NCI-H2196 (cell line): ENCODE measurements around the gene CEP57L1.

ENCODE experiments used
- DNase-seq: peaks from one replicate; lab custom pipeline; 2025; ENCODE audit not compliant: unreplicated experiment; lab: John Stamatoyannopoulos, UW

CEP57L1 gene

GRCh38 chr6:109095036-109095834, at the start of gene CEP57L1:
Gene CEP57L1, plus strand, starts transcription at chr6:109095507. Its CDS starts 49,715 bp downstream, at chr6:109145222.
- DNase-seq: peak; percentile 99

DNA sequence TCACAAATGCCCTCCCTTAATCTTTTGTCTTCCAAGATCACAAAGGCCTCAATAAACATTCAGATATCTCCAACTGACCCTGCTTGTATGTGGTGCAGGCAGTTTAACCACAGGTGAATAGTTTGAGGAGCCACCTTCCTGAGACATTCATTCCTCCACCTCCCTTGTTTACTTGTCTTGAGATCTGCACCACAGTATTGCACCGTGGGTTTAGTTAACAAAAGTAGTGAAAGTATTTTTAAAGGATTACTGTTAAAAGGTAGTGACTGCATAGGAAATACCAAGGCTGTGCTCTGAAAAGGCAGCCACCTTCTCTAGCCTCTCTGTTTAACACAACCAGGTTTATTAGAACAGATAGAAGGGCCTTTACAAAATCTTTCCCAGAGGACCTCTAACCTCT, 47.1 kb upstream of the CEP57L1 start:
- DNase-seq: no peak

DNA sequence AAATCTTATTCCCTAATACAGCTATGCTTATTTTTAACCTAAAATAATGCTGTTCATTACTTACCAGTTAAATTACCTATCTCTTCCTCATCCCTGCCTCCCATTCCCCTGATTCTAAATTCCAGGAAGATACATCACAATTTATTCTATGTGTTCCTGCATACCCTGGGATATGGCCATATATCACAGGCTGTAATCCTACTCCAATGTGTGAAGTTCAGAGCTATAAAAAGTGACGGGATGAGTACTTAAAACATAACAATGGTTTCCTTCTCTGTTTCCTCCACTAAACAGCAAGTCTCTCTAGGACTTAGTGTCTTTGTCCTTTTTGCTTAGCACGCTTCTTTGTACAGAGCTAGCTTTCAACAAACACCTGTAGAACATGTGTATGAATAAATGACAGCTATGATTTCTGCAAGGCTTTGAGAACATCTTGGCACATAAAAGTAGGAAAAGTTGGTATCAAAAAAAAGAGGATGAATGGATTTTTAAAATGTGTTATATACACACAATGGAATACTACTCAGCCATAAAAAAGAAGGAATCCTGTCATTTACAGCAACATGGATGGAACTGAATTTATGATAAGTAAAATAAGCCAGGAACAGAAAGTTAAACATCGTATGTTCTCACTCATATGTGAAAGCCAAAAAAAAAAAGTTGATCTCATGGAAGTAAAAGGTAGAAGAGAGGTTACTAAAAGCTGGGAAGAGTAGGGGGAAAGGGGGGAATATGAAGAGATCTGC, 46.5 kb upstream of the CEP57L1 start:
- no peak for DNase-seq

DNA sequence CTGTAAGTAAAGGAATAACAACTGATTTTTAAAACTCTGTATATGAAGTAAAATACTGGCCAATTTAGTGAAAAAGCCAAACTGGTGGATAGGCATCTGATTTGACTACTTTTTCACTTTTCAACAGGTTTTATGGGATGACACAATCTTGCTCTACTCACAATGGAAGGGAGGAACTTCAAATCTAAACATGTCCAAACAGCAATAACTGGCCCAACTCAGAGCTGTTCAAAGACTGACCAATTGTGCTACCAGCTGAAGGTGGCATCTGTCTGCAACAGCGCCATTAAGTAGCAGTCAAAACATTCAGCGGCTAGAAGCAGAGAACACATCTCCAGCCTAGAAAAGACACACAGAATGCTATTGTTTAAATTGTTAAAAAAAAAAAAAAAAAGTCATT, 45.3 kb upstream of the CEP57L1 start:
- no peak for DNase-seq

- DNase-seq: no peak
Measured at GRCh38 chr6:109050447-109051102, 44.7 kb upstream of the CEP57L1 start.

GRCh38 chr6:109051301-109052017, 43.8 kb upstream of the CEP57L1 start:
- no peak for DNase-seq

- DNase-seq: no peak
Measured at GRCh38 chr6:109052018-109052651, 43.2 kb upstream of the CEP57L1 start.

- no peak for DNase-seq
Measured at GRCh38 chr6:109052852-109053251, 42.5 kb upstream of the CEP57L1 start.

DNA sequence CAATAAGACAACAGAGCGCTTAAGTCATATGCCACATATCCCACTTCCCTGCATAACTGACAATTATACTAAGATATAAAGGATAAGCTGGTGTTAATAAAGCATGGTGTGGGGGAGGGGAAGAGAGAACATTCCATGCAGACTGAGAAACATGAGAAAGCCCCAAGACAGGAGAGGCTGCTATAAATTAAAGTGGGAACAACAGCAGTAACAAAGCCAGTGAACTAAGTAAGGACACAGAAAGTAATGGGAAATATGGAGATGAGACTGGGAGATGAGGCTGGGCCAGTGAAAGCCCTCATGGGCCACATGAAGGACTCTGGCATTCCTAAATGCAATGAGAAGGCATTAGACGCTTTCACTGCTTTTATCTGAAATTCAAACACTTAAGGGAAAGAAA, 42.0 kb upstream of the CEP57L1 start:
- no peak for DNase-seq

GRCh38 chr6:109055771-109056235, 39.5 kb upstream of the CEP57L1 start:
- no peak for DNase-seq

DNA sequence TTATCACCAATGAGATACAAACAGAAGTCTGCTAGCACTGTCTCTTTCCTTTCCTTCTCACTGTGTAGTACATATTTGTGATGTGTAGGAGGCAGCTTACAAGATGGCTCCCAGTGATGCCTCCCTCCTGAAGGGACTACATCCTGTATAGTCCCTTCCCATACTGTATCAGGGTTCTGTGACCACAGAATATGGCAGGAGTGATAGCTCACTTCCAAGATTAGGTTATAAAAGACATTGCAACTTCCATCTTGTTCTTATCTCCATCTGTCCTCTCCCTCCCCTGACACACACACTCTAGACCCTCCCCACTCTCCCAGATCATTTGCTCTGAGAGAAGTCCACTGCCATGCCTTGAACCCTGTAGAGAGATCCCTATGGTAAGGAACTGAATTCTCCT, 38.6 kb upstream of the CEP57L1 start:
- no peak for DNase-seq

GRCh38 chr6:109058620-109059019, 36.7 kb upstream of the CEP57L1 start:
- no peak for DNase-seq

DNA sequence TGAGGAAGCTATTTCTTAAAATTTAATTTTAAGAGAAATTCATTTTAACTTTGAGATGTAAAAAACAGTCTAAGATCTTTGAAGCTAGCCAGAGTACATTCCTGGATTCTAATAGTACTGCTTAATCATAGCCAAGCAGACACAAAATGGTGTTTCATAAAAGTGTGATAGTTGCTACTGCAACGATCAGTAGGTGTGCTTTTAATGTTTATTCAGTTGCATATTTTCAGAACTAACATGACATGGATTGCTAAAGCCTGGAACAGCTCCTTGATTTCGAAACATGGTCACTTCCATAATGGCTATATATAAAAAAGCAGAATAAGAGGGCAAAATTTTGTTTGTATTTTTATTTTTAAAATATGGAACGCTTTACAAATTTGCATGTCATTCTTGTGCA, 36.2 kb upstream of the CEP57L1 start:
- no peak for DNase-seq

DNA sequence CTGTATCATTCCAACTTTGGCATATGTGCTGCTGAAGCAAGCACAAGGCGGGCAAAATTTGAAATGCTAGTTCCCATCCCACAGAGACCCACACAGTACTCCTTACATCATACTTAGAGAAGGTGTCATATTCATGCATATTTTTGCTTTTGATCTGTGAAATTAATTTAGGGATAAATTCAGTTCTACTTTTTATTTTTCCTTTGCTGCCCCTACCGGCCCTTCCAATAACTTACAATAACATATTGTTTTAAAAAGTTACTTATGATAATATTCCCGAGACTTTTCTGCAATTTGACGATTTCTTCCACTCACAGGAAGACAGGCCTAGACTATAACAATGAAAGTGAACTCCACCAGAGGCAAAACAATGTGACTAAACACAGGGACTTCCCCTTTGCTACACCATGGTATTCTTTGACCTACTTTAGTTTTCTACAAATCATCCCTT, 35.7 kb upstream of the CEP57L1 start:
- DNase-seq: no peak

DNA sequence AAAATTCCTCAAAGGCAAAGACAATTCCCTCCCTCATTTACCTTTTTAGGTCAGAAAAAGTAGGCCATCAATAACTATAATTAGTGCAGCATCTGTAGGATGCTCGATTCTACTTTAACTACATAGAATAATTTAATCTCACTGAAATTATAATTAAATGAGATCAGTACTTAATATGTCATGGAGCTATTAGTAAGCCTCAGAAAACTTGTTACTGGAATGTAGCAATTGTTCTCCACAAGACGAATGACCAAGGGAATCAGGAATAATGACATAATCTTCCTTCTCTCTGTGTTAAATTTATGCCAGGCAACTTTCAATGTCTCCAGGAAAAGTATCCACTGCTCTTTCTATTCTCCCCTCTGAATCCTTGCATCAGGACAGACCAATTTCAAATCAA, 34.7 kb upstream of the CEP57L1 start:
- DNase-seq: no peak

- DNase-seq: no peak
Measured at GRCh38 chr6:109062216-109062615, 33.1 kb upstream of the CEP57L1 start.

- DNase-seq: no peak
Measured at GRCh38 chr6:109062767-109063352, 32.4 kb upstream of the CEP57L1 start.

GRCh38 chr6:109069746-109070145, 25.6 kb upstream of the CEP57L1 start:
- no peak for DNase-seq

DNA sequence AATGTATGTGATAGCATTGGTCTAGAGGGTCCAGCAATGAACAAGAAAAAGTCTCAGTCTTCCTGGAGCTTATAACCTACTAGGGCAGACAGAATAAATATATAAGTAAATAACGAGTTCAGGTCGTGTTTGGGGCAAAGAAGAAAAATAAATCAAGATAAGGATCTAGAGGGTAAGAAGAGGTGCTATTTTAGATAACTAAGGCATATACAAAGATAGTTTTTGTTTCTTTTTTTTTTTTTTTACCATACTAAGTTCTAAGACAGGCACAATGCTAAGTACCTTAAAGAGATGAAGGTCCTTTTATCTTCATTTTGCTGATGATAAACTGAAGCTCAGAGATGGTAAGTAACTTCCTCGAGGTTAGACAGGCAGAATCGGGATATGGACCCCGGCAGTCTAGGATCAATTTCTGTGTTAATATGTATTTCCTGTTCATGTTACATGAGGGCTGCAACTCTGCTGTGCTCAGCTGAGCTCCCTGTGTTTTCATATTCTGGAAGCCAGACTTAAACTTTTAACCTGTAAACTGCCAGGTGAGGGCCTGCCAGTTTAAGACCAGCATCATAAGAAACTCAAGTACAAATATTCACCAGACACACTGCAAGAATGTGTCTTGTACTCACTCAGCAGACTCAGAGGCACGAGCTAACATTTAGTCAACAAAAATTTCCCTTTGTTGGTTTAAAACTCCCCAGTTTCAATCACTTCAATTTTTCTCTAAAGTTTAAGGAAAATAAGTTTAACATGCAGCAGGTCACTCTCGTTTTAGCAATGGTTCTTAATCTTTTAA, 24.0 kb upstream of the CEP57L1 start:
- DNase-seq: no peak
